HG03442 (cell line): ENCODE data around the gene OR4E1.
"Not testable (repeated sequence)": the region's sequence is repeated elsewhere in the genome, so short reads cannot be mapped to it uniquely, and the experiment has no call there.

Source experiments
- ATAC-seq: cut with Tn5 transposase; IDR thresholded peaks from one replicate; pipeline ENCODE4 v1.9.1; 2021; ENCODE audit warnings: mild to moderate bottlenecking, moderate library complexity; ENCODE audit not compliant: unreplicated experiment

The OR4E1 gene

GRCh38 chr14:21653331-21653885 is 20.2 kb downstream of the OR4E1 start, which contains the start of gene OR4E2:
Gene OR4E2, plus strand, starts transcription at chr14:21653835. Its CDS starts 11,248 bp downstream, at chr14:21665083.
- ATAC-seq: no peak

GRCh38 chr14:21652209-21652808 is 21.3 kb downstream of the OR4E1 start:
- ATAC-seq: no peak

GRCh38 chr14:21647380-21647779 is 26.2 kb downstream of the OR4E1 start:
- ATAC-seq: no peak

- no peak for ATAC-seq
These were observed 30.2 kb downstream of the OR4E1 start for GRCh38 chr14:21643407-21643806.

GRCh38 chr14:21642683-21643082 is 30.9 kb downstream of the OR4E1 start:
- ATAC-seq: no peak

GRCh38 chr14:21634840-21635239 is 38.8 kb downstream of the OR4E1 start, which contains the start of gene OR10G2:
Gene OR10G2, minus strand, starts transcription at chr14:21634940. Its CDS starts 98 bp downstream, at chr14:21634842.
- ATAC-seq: no peak

- no peak for ATAC-seq
These were observed 42.5 kb downstream of the OR4E1 start for GRCh38 chr14:21631084-21631483.

GRCh38 chr14:21630503-21630902 is 43.1 kb downstream of the OR4E1 start:
- not testable (repeated sequence) for ATAC-seq

- no peak for ATAC-seq
These were observed 47.0 kb downstream of the OR4E1 start for GRCh38 chr14:21626491-21627230.
